Measurements from ENCODE around the gene FAM50B.

The FAM50B gene

GRCh38 chr6:3829285-3829684 is 19.9 kb upstream of the FAM50B start:
- H3K4me3 ChIP-seq (replicated peaks; ENCODE audit: low read depth, low read length), result no peak overlapping the region
- no peak for DNase-seq (ENCODE audit: low read depth)
- no peak for TF ChIP-seq CTCF (IDR thresholded peaks at IDR 0.05; ENCODE audit: low read length, missing control alignments)

- no peak for TF ChIP-seq CTCF (IDR thresholded peaks at IDR 0.05; ENCODE audit: low read length, missing control alignments)
- no peak for DNase-seq (ENCODE audit: low read depth)
- H3K4me3 ChIP-seq (replicated peaks; ENCODE audit: low read depth, low read length), result no peak overlapping the region
These were observed 18.4 kb upstream of the FAM50B start for GRCh38 chr6:3830806-3831205.

GRCh38 chr6:3831761-3832530 is 17.2 kb upstream of the FAM50B start:
- no peak overlapping the region for H3K4me3 ChIP-seq (replicated peaks; ENCODE audit: low read depth, low read length)
- peak; percentile 13 for DNase-seq (ENCODE audit: low read depth)
- TF ChIP-seq CTCF (IDR thresholded peaks at IDR 0.05; ENCODE audit: low read length, missing control alignments), result no peak

GRCh38 chr6:3835055-3835731 is 14.0 kb upstream of the FAM50B start:
- DNase-seq (ENCODE audit: low read depth), result peak; percentile 55
- TF ChIP-seq CTCF (IDR thresholded peaks at IDR 0.05; ENCODE audit: low read length, missing control alignments), result no peak
- no peak overlapping the region for H3K4me3 ChIP-seq (replicated peaks; ENCODE audit: low read depth, low read length)

GRCh38 chr6:3835785-3836184 is 13.4 kb upstream of the FAM50B start:
- no peak overlapping the region for H3K4me3 ChIP-seq (replicated peaks; ENCODE audit: low read depth, low read length)
- no peak for TF ChIP-seq CTCF (IDR thresholded peaks at IDR 0.05; ENCODE audit: low read length, missing control alignments)
- no peak for DNase-seq (ENCODE audit: low read depth)

- no peak for TF ChIP-seq CTCF (IDR thresholded peaks at IDR 0.05; ENCODE audit: low read length, missing control alignments)
- no peak for DNase-seq (ENCODE audit: low read depth)
- no peak overlapping the region for H3K4me3 ChIP-seq (replicated peaks; ENCODE audit: low read depth, low read length)
These were observed 12.6 kb upstream of the FAM50B start for GRCh38 chr6:3836566-3836965.
